ENCODE measurements around the gene P2RX6. TPM values are rescaled to one million over a fixed set of nuclear protein-coding genes. Genes with fewer than 3 reads are reported as not detected.
A peak's percentile ranks its signal among the peaks of the same experiment; 100 is the strongest.
"Not testable (repeated sequence)": the region's sequence is repeated elsewhere in the genome, so short reads cannot be mapped to it uniquely, and the experiment has no call there.

The P2RX6 gene
- total and polyA plus RNA-seq, 5 donors = 1.7 to 6.7 (median 4.1) TPM

- 88% methylated on average over 6 of the region's 6 CpGs for WGBS
- Histone ChIP-seq H3K27ac (ENCODE audit: low read length) (no peak overlapping the region), H3K9me3 (ENCODE audit: control insufficient read depth, low read length) (no peaks in the 10 kb centered on the region), H3K4me1 (ENCODE audit: control insufficient read depth, insufficient read depth, low read length) (peaks cover 7% of the 10 kb centered on the region), H3K4me3 (ENCODE audit: low read length) (no peak overlapping the region), H3K27me3 (ENCODE audit: control insufficient read depth, insufficient read depth) (no peaks in the 10 kb centered on the region)
- no peak for DNase-seq
- no peak for ATAC-seq
- intact Hi-C loops (cut with DNase I) = no loop called here
These were observed 28.3 kb downstream of the P2RX6 start for GRCh38 chr22:21042978-21043859.

GRCh38 chr22:21043860-21044535 is 29.0 kb downstream of the P2RX6 start:
- 88% methylated on average over 15 of the region's 15 CpGs for WGBS
- DNase-seq = no peak
- H3K27me3 ChIP-seq (ENCODE audit: control insufficient read depth, insufficient read depth) = no peaks in the 10 kb centered on the region
- intact Hi-C loops (cut with DNase I) = no loop called here
- peaks cover 3% of the 10 kb centered on the region for H3K4me1 ChIP-seq (ENCODE audit: control insufficient read depth, insufficient read depth, low read length)
- no peaks in the 10 kb centered on the region for H3K9me3 ChIP-seq (ENCODE audit: control insufficient read depth, low read length)
- no peak for ATAC-seq
- no peak overlapping the region for H3K4me3 ChIP-seq (ENCODE audit: low read length)
- no peak overlapping the region for H3K27ac ChIP-seq (ENCODE audit: low read length)

- H3K4me1 ChIP-seq (ENCODE audit: control insufficient read depth, insufficient read depth, low read length) = no peaks in the 10 kb centered on the region
- no peaks in the 10 kb centered on the region for H3K9me3 ChIP-seq (ENCODE audit: control insufficient read depth, low read length)
- ATAC-seq = peak; percentile 35 to 57
- peak overlapping the region; percentile 49 for H3K4me3 ChIP-seq (ENCODE audit: low read length)
- peak; percentile 66 to 77 (median 71) for DNase-seq
- H3K27me3 ChIP-seq (ENCODE audit: control insufficient read depth, insufficient read depth) = no peaks in the 10 kb centered on the region
- 10% methylated on average over 15 of the region's 15 CpGs for WGBS
- intact Hi-C loops (cut with DNase I) = no loop called here
- H3K27ac ChIP-seq (ENCODE audit: low read length) = no peak overlapping the region
These were observed 30.1 kb downstream of the P2RX6 start for GRCh38 chr22:21044931-21045584.

- ATAC-seq (peak; percentile 96 to 97), DNase-seq (peak; percentile 92 to 97 (median 96))
- H3K27me3 ChIP-seq (ENCODE audit: control insufficient read depth, insufficient read depth) = no peaks in the 10 kb centered on the region
- intact Hi-C loops (cut with DNase I) = no loop called here
- H3K4me3 ChIP-seq (ENCODE audit: low read length) = peak within 1 kb of the TSS; percentile 49
- 4% methylated on average over 47 of the region's 47 CpGs for WGBS
- no peak within 1 kb of the TSS for H3K27ac ChIP-seq (ENCODE audit: low read length)
- H3K9me3 ChIP-seq (ENCODE audit: control insufficient read depth, low read length) = no peaks in the 10 kb centered on the region
- no peaks in the 10 kb centered on the region for H3K4me1 ChIP-seq (ENCODE audit: control insufficient read depth, insufficient read depth, low read length)
These were observed 30.8 kb downstream of the P2RX6 start, which contains the start of gene LRRC74B for GRCh38 chr22:21045585-21046294. Gene LRRC74B (plus strand): TSS chr22:21045946. CDS start chr22:21045987, 41 bp downstream.

- Histone ChIP-seq H3K27me3 (ENCODE audit: control insufficient read depth, insufficient read depth) (no peaks in the 10 kb centered on the region), H3K27ac (ENCODE audit: low read length) (no peak overlapping the region), H3K4me3 (ENCODE audit: low read length) (no peak overlapping the region), H3K9me3 (ENCODE audit: control insufficient read depth, low read length) (no peaks in the 10 kb centered on the region), H3K4me1 (ENCODE audit: control insufficient read depth, insufficient read depth, low read length) (no peaks in the 10 kb centered on the region)
- DNase-seq (peak in 1 of 3 donors; percentile 45), ATAC-seq (no peak)
- intact Hi-C loops (cut with DNase I) = no loop called here
- WGBS = 92% methylated on average over 14 of the region's 14 CpGs
These were observed 32.2 kb downstream of the P2RX6 start for GRCh38 chr22:21047035-21047661.

- Histone ChIP-seq H3K9me3 (ENCODE audit: control insufficient read depth, low read length) (no peaks in the 10 kb centered on the region), H3K27me3 (ENCODE audit: control insufficient read depth, insufficient read depth) (no peaks in the 10 kb centered on the region), H3K4me3 (ENCODE audit: low read length) (no peak overlapping the region), H3K27ac (ENCODE audit: low read length) (no peak overlapping the region), H3K4me1 (ENCODE audit: control insufficient read depth, insufficient read depth, low read length) (no peaks in the 10 kb centered on the region)
- 83% methylated on average over 7 of the region's 7 CpGs for WGBS
- intact Hi-C loops (cut with DNase I) = no loop called here
- DNase-seq = no peak
- ATAC-seq = no peak
These were observed 32.8 kb downstream of the P2RX6 start for GRCh38 chr22:21047730-21048129.

- DNase-seq; intact Hi-C loops (cut with DNase I); H3K4me3 ChIP-seq (ENCODE audit: low read length); H3K27ac ChIP-seq (ENCODE audit: low read length); H3K4me1 ChIP-seq (ENCODE audit: control insufficient read depth, insufficient read depth, low read length); H3K9me3 ChIP-seq (ENCODE audit: control insufficient read depth, low read length); ATAC-seq; H3K27me3 ChIP-seq (ENCODE audit: control insufficient read depth, insufficient read depth): not testable (repeated sequence)
- 72% methylated on average over 5 of the region's 5 CpGs for WGBS
These were observed 33.5 kb downstream of the P2RX6 start for GRCh38 chr22:21048448-21048847.

- WGBS = 92% methylated on average over 7 of the region's 12 CpGs
- not testable (repeated sequence) for H3K4me1 ChIP-seq (ENCODE audit: control insufficient read depth, insufficient read depth, low read length)
These were observed 34.0 kb downstream of the P2RX6 start for GRCh38 chr22:21048965-21049364.

GRCh38 chr22:21051145-21051830 is 36.3 kb downstream of the P2RX6 start:
- Histone ChIP-seq H3K9me3 (ENCODE audit: control insufficient read depth, low read length) (no peaks in the 10 kb centered on the region), H3K27ac (ENCODE audit: low read length) (no peak overlapping the region), H3K27me3 (ENCODE audit: control insufficient read depth, insufficient read depth) (no peaks in the 10 kb centered on the region)

More at GRCh38 chr22:21048965-21049364, 34.0 kb downstream of the P2RX6 start:
- DNase-seq; H3K27ac ChIP-seq (ENCODE audit: low read length); H3K9me3 ChIP-seq (ENCODE audit: control insufficient read depth, low read length); H3K27me3 ChIP-seq (ENCODE audit: control insufficient read depth, insufficient read depth); intact Hi-C loops (cut with DNase I); ATAC-seq; H3K4me3 ChIP-seq (ENCODE audit: low read length): not testable (repeated sequence)

More at GRCh38 chr22:21051145-21051830, 36.3 kb downstream of the P2RX6 start:
- intact Hi-C loops (cut with DNase I) = no loop called here
- DNase-seq (no peak), ATAC-seq (no peak)
- H3K4me3 ChIP-seq (ENCODE audit: low read length) = no peak overlapping the region
- 87% methylated on average over 9 of the region's 9 CpGs for WGBS
- H3K4me1 ChIP-seq (ENCODE audit: control insufficient read depth, insufficient read depth, low read length) = no peaks in the 10 kb centered on the region

Data from right cardiac atrium (tissue), 5 donors.